NCI-H524 treated with DMSO at 0.1 percent for 48 hours (cell line): Measurements from ENCODE around the gene UBN1.
"Not testable (repeated sequence)": the region's sequence is repeated elsewhere in the genome, so short reads cannot be mapped to it uniquely, and the experiment has no call there.

Experiments used
- DNase-seq: peaks from one replicate; lab custom pipeline; 2025; lab: John Stamatoyannopoulos, UW

The UBN1 gene

DNA sequence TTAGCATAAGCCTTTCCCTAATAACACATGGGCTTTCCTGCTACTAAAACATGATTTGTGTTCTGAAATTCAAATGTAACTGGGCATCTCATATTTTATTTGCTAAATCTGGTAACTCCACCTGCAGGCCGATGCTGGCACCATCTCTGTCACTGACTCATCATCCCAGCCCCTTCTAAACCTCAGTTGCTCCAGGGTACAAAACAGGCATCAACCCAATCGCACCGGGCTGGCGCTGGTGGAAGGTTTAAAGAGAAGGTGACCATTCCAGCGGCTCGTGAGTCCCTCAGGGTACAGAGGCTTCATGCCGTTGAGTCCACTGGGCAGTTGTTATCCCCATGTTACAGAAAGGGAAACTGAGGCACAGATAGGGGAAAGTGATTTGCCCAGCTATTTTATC, 62.5 kb downstream of the UBN1 start:
- no peak for DNase-seq

DNA sequence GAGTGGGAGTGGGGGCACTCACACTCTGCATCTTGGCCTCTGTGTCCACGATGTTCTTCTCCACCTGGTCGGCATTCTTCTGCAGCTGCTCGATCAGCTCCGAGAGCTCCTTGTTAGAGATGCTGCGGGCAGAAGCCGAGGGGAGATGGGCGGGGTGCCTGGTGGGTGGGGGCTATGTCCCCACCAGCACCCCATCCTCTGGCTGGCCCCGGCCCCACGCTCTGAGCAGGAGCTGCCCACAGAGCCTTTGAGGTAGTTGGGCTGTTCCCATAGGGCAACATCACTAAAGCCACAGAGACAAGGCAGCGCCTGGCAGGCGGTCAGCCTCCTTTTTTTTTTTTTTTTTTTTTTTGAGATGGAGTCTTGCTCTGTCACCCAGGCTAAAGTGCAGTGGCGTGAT, 63.5 kb downstream of the UBN1 start:
- DNase-seq: no peak

DNA sequence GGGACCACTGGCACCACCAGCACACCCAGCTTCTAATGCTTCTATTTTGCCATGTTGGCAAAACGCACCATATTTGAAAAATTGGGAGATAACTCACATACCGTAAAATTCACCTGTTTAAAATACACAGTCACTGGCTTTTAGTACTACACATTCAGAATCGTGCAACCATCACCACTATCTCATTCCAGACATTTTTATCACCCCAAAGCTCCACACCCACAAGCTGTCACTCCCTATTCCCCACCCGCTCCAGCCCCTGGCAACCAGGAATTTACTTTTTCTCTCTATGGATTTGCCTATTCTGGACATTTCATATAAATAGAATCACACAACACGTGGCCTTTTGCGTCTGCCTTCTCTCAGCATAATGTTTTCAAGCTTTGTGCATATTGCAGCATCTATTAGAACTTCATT, 64.7 kb downstream of the UBN1 start:
- no peak for DNase-seq

DNA sequence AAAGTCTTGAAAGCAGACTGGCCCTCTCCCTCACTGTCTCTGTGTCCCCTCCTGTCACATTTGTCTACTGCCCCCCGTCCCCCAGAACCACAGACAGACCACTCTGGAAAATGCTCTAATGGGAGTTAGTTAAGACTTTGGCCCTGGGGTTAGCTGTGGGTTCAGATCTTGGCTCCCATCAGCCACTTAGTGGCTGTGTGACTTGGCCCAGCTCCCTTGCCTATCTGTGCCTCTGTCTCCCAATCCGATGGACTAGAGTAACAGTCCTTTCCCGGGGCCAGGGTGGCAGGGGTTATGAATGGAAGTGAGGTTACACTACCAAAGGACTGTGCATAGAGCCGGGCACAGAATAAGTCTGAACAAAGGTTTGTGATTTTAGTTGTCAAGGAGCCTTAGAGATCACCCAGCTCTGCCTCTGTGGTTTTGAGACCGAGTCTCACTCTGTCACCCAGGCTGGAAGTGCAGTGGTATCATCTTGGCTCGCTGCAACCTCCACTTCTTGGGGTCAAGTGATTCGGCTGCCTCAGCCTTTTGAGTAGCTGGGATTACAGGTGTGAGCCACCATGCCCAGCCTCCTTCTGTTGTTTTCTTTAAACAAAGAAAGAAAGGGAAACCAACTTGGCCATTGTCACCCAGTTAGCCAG, 66.0 kb downstream of the UBN1 start:
- no peak for DNase-seq

DNA sequence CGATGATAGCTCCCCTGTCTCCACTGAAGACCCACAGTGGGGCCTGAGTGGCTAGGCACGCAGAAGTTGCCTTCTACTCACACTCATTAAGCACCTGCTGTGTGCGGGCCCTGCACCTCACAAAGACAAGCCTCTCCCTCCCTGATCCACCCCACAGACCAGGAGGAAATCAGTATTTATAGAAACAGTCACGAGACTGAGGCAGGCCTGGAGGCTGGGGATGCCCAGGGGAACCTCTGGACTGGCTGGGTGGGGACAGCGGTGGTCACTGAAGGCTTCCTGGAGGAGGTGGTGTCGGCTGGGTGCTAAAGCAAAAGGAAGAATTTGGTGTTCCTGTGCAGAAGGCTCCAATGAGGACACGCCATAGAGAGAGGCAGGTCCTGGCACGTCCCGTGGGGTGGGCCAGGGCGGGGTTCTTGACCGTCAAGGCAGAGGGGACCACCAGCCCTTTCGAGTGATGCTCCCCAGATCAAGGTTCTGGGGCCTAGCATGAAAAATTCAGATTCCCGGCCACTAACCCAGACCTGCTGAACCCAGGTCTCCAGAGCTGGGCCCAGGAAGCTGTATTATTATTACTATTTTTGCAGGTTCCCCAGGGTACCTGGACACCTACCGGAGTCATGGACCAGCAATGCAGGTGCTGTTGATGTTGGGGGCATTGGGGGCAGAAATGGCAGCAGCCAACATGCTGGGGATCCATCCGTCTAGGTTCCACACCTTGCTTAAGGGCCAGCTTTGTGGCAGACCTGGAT, 66.7 kb downstream of the UBN1 start:
- no peak for DNase-seq

DNA sequence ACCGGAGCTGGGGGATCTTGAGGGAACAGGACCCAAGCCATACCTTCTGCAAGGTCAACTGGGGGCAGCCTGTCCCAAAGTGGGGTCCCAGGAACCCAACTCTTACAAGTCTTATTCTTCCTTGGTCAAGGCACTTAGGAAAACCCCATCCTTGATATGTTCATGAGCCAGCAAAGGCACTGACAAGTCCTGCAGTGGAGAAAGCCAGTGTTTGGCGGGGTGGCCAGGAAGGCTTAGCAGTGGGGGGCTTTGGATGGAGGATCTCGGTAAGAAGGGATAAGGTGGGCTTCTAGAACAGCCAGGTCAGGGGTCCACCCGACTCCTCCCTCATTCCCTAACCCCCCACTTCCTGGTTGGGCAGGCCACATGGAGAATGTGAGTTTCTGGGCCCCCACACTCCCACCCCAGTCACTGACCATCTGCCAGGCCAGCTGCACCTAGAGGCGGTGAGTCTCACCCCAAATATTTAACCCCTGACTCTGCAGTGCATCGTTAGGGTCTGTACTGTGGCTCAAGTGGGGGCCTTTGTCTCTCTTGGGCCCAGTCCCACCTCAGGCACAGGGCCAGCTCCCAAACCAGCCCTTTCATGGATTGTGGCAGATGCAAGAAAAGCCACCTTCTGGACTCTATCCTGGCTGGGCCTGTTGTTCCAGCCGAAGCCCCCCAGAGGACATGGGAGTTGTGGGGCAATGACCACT, 67.4 kb downstream of the UBN1 start:
- no peak for DNase-seq

DNA sequence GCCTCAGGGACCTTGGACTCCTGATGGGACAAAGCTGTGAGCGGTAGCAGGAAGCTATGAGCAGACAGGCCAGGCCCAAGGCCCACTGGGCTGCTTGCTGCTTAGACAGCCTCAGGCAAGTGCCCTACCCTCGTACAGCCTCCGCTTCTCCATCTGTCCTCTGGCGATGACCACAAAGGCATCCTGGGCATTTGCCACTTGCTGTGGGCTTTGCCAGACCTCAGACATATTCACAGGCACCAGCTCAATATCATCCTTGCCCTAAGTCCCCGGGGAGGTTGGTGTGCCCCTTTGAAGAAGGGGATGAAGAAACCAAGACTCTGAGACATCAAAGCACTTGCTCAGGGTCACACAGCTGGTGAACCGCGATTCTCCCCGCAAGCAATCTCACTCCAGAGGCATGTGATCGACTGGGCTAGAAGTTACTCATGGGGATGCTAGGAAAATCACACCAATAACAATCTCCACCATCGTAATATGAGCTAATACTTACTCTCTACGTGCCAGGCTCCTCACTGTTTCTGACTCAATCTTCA, 68.0 kb downstream of the UBN1 start:
- no peak for DNase-seq

DNA sequence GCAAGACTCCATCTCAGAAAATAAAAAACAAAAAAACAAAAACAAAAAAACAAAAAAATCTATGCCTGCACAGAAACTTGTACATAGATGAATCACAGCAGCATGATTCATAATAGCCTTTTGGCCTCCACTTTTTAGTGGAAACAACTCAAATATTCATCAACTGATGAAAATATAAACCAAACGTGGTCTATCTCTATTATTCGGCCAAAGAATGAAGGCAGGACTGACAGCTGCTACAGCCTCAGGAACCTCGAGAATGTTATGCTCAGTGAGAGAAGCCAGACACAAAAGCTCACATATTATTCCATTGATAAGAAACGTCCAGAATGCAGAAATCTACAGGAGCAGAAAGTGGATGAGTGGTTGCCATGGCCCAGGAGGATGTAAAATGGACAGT, 69.8 kb downstream of the UBN1 start:
- no peak for DNase-seq

DNA sequence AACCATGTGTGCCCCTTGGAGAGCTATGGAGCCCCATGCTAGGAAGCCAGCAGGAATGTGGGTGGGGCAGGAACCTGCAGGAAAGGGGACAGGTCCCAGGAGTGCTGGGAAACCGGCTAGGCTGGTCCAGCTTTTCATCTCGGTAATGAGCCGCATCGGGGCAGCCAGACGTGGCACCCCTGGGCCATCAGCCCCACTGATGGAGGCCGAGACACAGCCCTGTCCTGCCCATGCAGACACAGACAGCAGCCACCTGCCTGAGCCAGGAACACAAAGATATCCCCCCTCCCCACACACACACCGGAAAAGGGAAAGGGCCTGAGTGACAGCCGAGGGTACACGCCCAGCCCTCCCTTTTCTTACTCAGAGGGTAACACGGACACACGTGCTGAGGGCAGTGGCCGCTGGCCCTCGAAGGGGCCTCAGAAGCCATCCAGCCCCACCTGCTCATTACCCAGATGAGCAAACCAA, 71.5 kb downstream of the UBN1 start:
- DNase-seq: no peak

DNA sequence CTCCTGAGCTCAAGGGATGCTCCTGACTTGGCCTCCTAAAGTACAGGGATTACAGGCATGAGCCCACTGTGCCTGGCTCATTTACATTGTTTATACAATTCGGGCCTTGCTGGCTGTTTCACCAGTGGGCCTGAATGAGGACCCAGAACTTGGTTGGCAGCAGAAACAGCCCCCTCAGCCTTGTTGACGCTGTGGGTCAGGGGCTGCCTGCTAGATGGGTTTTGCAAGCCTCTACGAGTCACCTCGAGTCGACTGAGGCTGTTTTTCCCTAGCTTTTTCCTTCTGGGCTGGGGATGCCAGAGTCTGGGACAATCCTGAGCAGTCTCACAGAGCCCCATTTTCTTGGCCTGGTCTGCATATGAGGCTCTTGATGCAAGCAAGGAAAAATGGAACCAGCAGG, 73.5 kb downstream of the UBN1 start:
- DNase-seq: no peak

DNA sequence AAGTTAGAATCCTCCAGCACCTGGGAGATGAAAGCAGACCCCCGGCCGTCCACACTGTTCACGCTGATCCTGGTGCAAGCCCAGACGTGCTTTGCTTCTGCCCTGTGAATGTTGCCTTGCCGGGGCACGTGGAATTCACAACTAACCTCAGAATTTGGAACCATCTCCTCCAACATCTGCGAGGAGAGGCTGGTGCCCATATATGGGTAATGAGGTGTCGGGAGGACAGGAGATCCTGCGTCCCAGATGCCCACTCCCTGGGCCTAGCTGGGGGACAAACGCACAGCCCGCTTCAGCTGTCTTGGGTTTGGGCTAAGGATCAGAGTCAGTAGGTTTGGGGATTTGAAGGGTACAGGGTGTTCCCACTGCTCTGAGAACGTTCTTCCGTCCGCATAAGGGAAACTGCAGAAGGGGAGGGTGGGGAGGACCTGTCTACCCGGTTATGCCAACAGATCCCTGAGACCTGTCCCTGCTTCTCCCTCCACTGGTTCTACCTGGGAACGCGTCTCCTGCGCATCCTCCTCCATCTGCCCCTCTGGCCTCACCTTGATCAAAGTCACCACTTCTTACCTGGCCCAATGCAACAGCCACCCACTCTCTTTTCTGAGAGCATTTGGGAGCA, 75.6 kb downstream of the UBN1 start:
- DNase-seq: no peak

DNA sequence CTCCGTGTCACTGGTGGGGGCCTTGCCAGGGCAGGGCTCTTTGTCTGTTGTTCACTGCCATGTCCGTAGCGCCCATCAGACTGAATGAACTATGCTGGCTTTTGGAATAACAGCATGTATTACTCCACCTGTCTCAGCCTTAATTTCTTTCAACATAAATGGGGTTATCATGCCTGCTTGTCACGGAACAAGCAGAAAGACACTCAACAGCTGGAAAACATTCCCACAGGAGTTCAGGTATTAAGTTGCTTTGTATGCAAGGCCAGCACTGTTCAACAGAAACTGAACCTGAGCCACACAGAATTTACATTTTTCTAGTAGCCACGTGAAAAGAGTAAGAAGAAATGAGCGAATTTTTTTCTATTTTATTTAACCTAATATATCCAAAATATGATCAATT, 76.6 kb downstream of the UBN1 start:
- no peak for DNase-seq

DNA sequence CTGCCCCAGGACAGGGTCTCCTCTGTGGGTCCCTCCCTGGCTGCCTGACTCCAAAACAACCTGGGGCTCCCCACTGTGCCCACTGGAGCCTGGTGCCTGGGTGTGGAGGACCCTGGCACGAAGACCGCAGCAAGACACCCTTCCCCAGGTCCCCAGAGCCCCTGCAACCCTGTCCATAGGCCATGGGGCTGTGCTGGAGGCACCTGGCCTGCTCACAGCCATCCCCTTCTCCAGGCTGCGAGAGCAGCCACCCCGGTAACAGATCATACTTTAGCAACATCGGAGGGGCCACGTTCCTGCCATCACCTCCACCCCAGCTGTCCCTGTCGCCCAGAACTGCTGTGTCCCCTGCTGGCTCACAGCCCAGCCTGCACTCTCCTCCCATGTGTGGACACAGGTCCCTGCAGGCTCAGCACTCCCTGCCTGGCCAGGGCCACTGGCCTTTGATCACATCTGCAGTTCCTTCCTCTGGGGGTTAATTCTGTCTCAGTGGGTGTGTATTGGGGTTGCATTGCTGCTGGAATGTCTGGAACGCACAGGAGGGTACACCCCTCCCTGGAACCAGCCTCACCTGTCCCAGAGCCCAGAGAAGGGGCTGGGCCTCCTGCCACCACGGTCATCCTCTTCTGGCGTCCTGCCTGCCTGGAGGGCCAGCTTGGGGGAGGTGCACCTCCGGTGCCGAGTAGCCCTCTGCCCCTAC, 77.5 kb downstream of the UBN1 start:
- DNase-seq: no peak

DNA sequence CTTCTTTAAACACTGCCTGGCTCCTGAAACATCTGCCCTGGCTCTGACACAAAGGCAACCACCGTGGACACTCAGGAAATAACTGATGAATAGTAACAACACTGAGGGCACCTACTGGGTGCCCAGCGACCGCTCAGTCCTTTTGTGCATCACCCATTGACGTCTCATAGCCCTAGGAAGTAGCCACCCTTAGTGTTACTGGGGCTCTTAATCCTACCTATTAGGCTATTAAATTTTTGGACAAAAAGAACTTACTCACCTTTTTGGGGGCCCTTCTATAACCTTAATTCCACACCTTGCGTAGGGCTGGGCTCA, 78.0 kb downstream of the UBN1 start:
- DNase-seq: no peak

DNA sequence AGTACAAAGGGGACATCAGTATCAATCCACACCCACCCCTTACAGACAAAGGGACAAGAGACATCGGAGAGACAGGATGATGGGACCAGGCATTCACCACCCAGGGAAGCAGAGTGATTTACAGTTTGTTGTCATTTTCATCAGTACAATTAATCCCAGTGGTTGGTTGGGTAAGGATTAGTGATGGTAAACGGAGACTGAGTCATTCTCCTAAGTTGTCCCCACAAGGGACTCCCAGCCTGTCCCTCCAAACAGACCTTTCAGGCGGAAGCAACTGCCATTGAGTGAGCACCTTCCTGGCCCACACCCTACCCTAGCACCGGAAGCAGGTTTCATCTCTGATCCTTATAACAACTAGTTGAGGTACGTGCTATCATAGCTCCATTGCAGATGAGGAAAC, 78.5 kb downstream of the UBN1 start:
- no peak for DNase-seq

DNA sequence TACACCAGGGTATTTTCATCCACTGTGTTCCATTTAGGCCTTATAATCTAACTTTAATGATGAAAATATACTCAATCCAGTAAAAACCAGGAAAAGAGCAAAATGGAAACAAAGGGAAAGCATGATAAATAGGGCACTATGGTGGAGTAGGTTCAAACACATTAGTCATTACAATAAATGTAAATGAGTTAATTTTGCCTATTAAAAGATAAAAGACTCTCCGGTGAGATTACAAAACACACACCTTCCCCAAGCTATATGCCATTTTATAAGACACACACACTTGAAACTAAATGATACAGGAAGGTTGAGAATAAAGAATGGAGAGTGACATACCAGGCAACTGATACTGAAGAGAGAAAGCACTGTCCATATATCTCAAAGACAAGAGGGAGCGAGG, 79.6 kb downstream of the UBN1 start:
- no peak for DNase-seq

DNA sequence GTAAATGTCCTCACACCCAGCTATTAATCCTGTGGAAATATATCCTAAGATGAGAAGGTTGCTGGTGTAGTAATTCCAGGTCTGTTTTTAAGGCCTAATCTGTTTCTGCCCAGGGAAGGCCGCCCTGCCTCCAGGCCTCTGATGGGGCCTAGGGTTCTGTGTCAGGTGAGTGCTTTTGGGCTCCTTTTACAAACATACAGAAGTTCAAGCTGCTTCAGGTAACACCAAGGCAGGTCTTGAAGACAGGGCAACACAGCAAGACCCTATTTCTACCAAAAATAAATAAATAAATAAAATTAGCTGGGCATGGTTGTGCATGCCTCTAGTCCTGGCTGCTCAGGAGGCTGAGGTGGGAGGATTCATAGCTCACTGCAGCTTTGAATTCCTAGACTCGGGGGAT, 80.4 kb downstream of the UBN1 start:
- DNase-seq: no peak

DNA sequence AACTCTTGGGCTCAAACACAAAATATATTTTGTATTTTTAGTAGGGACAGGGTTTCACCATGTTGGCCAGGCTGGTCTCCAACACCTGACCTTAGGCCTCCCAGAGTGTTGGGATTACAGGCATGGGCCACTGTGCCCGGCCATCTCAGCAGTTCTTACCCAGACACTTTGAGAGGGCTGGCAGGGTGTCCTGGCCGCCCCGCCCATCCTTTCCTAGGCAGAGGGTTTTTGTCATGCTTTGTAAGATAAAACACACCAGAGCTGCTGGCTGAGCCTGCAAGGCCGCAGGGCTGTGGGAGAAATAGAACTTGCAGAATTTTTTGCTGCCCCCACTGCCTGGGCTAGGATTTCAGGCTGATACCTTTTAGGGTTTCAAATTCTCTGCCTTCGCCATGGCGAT, 80.9 kb downstream of the UBN1 start:
- no peak for DNase-seq

DNA sequence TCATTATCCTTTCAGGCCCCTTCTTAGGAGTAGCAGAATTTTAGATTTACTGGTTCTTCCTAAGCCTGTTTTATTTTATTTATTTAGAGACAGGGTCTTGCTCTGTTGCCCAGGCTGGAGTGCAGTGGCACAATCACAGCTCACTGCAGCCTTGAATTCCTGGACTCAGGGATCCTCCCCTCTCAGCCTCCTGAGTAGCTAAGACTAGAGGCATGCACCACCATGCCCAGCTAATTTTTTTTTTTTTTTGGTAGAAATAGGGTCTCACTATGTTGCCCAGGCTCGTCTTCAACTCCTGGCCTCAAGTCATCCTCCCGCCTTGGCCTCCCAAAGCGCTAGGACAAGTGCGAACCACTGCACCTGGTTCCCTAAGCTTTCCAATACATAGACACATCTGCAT, 82.3 kb downstream of the UBN1 start:
- not testable (repeated sequence) for DNase-seq

DNA sequence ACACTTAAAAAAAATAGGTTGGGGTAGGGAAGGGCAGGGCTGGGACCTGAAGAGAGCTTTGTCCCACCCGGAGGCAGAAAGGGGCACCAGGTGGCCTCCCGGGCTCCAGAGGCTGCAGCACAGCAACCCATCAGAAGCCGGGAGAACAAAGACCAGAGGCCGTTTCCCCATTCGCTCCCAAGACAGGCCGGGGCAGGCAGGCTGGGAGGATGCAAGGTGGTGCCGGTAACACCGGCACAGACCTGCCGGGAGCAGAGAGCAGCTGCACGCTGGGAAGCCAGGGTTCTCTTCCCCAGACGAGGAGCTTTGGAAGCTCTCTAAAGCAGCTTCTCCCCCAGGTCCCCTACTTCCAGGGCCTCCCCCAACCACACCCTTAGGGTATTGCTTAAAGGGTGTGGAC, 84.1 kb downstream of the UBN1 start:
- no peak for DNase-seq
